Nucleus accumbens (tissue), 56 donors: ENCODE data around the gene TSPEAR.

Source experiments
- DNase-seq, 56 donors: peaks; one replicate each; lab custom pipeline; 2025; lab: John Stamatoyannopoulos, UW

The TSPEAR gene

DNA sequence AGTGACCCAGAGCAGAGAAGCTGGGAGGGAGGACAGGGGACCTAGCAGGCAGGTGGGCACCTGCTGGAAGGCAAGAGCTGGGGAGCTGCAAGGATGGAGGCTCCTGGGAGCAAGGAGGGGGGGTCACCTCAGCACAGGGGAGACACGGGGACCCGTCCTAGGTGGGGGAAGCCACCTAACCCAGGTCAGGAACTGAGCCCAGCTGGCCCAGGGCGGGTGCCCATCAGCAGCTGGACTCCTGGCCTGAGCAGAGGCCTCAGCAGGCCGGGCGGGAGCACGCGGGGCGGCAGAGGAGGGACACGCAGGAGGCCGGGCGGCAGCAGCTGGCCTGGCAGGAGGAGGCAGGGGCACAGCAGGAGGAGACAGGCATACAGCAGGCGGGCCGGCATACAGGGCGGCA, 172.3 kb downstream of the TSPEAR start:
- DNase-seq: no peak

DNA sequence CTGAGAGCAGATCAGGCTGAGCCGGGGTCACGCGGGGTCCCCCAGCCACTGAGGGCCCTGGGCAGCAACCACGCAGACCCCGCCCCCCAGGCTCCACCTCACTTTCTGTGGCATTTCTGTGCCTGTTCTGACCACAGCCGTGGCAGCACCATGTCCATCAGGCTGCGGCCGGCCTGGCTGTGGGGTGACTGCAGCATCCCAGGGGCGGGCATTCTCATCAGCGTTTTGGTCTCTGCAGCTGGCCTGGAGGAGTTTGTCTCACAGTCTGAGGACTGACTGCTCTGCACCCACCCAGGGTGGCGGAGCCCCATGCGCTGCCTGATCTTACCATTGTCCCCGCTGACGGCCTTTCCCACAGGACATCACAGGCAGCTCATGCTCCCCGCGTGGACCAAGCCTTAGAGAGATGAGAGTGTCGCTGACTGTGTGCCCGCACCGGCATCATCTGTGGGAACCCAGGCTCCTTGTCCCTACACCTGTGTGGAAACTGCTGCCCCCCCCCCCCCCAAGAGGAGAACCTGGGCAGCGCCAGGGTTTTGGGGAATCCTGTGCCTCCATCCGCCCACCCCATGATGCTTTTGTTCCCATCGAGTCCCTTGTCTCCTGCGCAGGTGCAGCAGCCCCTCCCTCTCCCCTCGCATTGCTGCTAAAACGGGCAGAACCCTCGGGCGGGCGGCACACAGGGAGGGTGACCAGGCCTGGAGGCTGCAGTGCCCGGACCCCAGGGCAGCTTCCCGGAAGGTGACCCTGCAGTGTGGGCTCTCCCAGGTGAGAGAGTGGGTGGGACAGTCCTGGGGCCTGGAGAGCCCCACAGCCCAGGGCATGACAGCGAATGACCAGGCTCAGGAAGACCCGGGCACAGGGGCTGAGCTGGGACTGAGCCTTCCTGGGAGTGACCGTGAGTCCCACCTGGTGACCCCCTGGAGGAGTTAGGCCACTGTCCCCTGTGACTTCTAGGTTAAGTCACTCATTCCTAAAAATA, 173.2 kb downstream of the TSPEAR start:
- no peak for DNase-seq

DNA sequence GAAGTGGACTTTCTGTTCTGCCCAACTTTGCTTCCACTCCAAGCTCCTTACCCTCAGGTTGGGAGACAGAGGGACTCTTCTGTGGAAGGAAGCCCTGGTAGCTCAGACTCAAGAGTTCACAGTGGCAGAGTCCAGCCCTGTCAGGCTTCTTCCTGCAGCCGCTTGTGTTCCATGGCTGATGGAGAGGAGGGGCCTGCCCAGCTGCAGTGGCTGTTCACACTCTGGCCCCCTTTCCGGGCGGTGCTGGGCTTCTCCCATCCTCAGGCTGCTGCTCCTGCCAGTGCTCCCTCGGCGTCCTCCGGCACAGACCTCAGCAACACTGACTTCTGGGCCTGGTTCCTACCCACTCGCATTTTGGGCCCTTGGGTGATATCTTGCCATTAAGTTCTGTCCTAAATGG, 175.4 kb downstream of the TSPEAR start:
- no peak for DNase-seq

- no peak for DNase-seq
Observed at GRCh38 chr21:44534688-44535087, 176.7 kb downstream of the TSPEAR start.

GRCh38 chr21:44533891-44534627, 177.3 kb downstream of the TSPEAR start:
- no peak for DNase-seq

DNA sequence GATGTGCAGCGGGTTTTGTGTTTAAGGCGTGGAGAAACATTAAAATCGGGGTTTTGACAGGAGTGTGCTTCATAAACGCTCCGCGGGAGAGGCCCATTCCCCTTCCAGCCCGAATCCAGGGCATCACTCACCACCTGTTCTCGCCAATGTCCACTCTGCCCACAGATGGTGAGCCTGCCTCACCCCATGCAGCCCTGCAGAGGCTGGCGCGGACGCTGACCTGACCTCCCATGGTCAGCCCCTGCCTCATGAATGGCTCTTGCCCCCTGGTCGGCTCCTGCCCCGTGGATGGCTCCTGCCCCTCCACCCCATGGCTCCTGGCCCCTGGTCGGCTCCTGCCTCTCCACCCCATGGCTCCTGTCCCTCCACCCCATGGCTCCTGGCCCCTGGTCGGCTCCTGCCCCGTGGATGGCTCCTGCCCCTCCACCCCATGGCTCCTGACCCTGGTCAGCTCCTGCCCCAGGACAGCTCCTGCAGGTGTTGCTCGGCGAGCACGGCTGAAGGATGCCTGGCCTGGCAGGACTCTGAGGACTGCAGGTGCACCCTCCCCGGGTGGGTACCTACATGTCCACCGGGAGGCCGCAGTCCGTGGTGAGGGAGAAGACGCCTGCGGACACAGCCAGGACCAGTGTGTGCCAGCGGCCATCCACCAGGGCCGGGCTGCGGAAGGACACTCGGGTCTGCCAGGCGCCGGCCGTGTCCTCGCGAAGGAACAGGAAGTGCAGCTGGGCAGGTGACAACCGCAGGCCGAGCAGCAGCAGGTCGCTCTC, 178.1 kb downstream of the TSPEAR start:
- DNase-seq: no peak

DNA sequence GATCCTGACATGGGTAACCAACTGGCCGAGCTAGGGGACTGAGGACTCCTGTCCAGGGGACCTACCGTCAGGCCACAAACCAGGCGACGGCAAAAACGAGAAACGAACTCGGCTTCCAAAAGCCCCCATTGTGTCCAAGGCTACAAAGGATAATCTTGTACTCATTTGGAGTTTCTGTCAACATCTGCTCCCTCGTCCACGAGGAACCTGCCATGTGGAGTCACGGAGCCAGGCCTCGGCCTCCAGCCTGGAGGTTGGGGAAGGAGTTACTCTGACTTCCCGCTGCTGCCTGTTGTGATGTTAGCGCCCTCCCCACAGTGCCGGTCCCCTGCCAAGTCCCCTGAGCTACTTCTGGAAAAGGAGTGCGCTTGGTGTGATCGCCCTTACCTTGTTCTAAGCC, 178.7 kb downstream of the TSPEAR start:
- DNase-seq: no peak

GRCh38 chr21:44531606-44532564, 179.5 kb downstream of the TSPEAR start:
- no peak for DNase-seq

GRCh38 chr21:44530903-44531605, 180.3 kb downstream of the TSPEAR start:
- no peak for DNase-seq

DNA sequence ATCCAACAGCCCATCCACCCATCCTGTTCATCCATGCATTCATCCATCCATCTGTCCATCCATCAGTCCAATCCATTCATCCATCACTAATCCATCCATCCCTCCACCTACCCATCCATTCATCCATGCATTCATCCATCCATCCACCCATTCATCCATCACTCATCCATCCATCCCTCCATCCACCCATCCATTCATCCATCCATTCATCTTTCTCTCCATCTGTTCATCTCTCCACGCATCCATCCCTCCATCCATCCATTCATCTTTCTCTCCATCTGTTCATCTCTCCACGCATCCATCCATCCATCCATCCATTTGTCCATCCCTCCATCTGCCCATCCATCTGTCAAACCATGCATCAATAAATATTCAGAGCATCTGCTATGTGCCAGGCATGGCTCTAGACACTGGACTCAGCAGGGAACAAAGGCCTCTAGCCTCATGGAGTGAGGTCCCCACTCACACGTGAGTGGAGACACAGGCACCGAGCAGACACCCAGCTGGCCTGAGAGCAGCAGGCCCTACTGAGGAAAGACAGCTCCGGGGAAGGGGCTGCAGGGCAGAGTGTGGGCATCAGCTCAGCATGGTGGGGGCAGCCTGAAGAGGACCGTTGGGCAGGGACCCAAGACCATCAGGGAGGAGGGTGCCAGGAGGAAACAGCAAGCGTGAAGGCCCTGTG, 181.0 kb downstream of the TSPEAR start:
- no peak for DNase-seq

GRCh38 chr21:44529503-44530125, 181.8 kb downstream of the TSPEAR start:
- DNase-seq: no peak

- DNase-seq: no peak
Observed at GRCh38 chr21:44529011-44529421, 182.4 kb downstream of the TSPEAR start.

- no peak for DNase-seq
Observed at GRCh38 chr21:44528634-44528995, 182.8 kb downstream of the TSPEAR start.

GRCh38 chr21:44527983-44528633, 183.3 kb downstream of the TSPEAR start:
- DNase-seq: no peak

- DNase-seq: no peak
Observed at GRCh38 chr21:44527156-44527982, 184.0 kb downstream of the TSPEAR start.
